Naive thymus-derived CD4-positive, alpha-beta T cell (primary cell): ENCODE data around the gene FIGN. TPM values are rescaled to one million over a fixed set of nuclear protein-coding genes. Genes with fewer than 3 reads are reported as not detected.

Source experiments
- ATAC-seq: fragments of 150-1000 bp; cut with Tn5 transposase; 2 replicates; pipeline ENCODE4 v1.10.0; 2021; ENCODE audit warnings: mild to moderate bottlenecking, moderate library complexity
- CTCF ChIA-PET: fragments of 350-600 bp; sonication (Branson Sonifier 250); formaldehyde crosslinking; loops from one replicate; lab custom pipeline; 2021; ENCODE audit warnings: antibody characterized with exemption; lab: Charles Lee
- POLR2A ChIA-PET: fragments of 350-600 bp; sonication (Branson Sonifier 250); formaldehyde crosslinking; loops from one replicate; lab custom pipeline; 2021; ENCODE audit warnings: antibody characterized with exemption, inconsistent platforms; lab: Charles Lee
- DNase-seq, 9 donors: peaks; one replicate each; pipeline versions ENCODE4 v3.0.0 to v3.0.0-alpha.2; 2020 to 2022; ENCODE audit warnings: mixed read lengths in 1 of 9
- H3K27ac ChIP-seq: one replicate; pipeline ENCODE4 v1.7.0; 2013; ENCODE audit warnings: mild to moderate bottlenecking, low read depth, low read length, moderate library complexity
- H3K27me3 ChIP-seq, 2 donors: one replicate each; pipeline ENCODE4 v1.7.0; 2013; ENCODE audit warnings: low read length in 2 of 2, mild to moderate bottlenecking in 2 of 2, moderate library complexity in 2 of 2; ENCODE audit not compliant: control insufficient read depth in 2 of 2, insufficient read depth in 2 of 2
- H3K36me3 ChIP-seq, 3 experiments: 1 replicate in 2 of 3; 2 replicates in 1 of 3; pipeline ENCODE4 v1.7.0; 2013; ENCODE audit warnings: low read length in 3 of 3, mild to moderate bottlenecking in 3 of 3, moderate library complexity in 1 of 3; ENCODE audit not compliant: insufficient read depth in 3 of 3, control insufficient read depth in 2 of 3
- H3K4me1 ChIP-seq, 2 donors: one replicate each; pipeline ENCODE4 v1.7.0; 2013; ENCODE audit warnings: low read length in 2 of 2, mild to moderate bottlenecking in 2 of 2, moderate library complexity in 1 of 2; ENCODE audit not compliant: control insufficient read depth in 2 of 2, insufficient read depth in 2 of 2
- H3K4me3 ChIP-seq: 2 replicates; pipeline ENCODE4 v1.7.0; 2013; ENCODE audit warnings: mild to moderate bottlenecking, low read length
- H3K9me3 ChIP-seq, 3 experiments: 1 replicate in 2 of 3; 2 replicates in 1 of 3; pipeline ENCODE4 v1.7.0; 2013; ENCODE audit warnings: low read length in 3 of 3; ENCODE audit not compliant: control insufficient read depth in 2 of 3
- H3K27ac Mint-ChIP-seq, 9 donors: one replicate each; pipeline ENCODE4 v1.8.0; 2020 to 2022; ENCODE audit warnings: mixed read lengths in 9 of 9, mild to moderate bottlenecking in 8 of 9, moderate library complexity in 5 of 9, inconsistent platforms in 2 of 9
- H3K27me3 Mint-ChIP-seq, 5 donors: one replicate each; pipeline ENCODE4 v1.8.0; 2021 to 2022; ENCODE audit warnings: mixed read lengths in 5 of 5, mild to moderate bottlenecking in 1 of 5
- H3K36me3 Mint-ChIP-seq, 5 donors: one replicate each; pipeline ENCODE4 v1.8.0; 2020 to 2022; ENCODE audit warnings: mixed read lengths in 5 of 5, mild to moderate bottlenecking in 3 of 5, inconsistent platforms in 1 of 5
- H3K4me1 Mint-ChIP-seq, 7 donors: one replicate each; pipeline ENCODE4 v1.8.0; 2020 to 2022; ENCODE audit warnings: mixed read lengths in 7 of 7, mild to moderate bottlenecking in 3 of 7, inconsistent platforms in 1 of 7
- H3K4me3 Mint-ChIP-seq, 10 donors: one replicate each; pipeline ENCODE4 v1.8.0; 2020 to 2022; ENCODE audit warnings: mild to moderate bottlenecking in 10 of 10, mixed read lengths in 10 of 10, moderate library complexity in 6 of 10, inconsistent platforms in 2 of 10
- H3K9me3 Mint-ChIP-seq, 11 donors: one replicate each; pipeline ENCODE4 v1.8.0; 2020 to 2022; ENCODE audit warnings: mixed read lengths in 11 of 11, mild to moderate bottlenecking in 4 of 11, inconsistent platforms in 1 of 11, moderate library complexity in 1 of 11
- intact Hi-C, 2 donors: fragments of 100-400 bp; cut with micrococcal nuclease; formaldehyde crosslinking; loops; one replicate each; pipeline ENCODE4 v1.15.1; 2023
- polyA plus RNA-seq, 2 donors: library from polyadenylated mRNA; unstranded; fragments of 300-500 nt; fragmentation: Illumina TruSeq; gene quantifications; one replicate each; pipeline ENCODE4 v1.2.3, GENCODE V29; 2021
- total RNA-seq, 6 experiments: library from RNA in 5 of 6; stranded (reverse) in 5 of 6; gene quantifications; 1 replicate in 5 of 6; 2 replicates in 1 of 6; pipeline ENCODE4 v1.2.3 and lab custom pipeline; 2021 to 2026

The FIGN gene
- total and polyA plus RNA-seq, 7 experiments from 2014 or later = 0.05 TPM; not detected in 6

DNA sequence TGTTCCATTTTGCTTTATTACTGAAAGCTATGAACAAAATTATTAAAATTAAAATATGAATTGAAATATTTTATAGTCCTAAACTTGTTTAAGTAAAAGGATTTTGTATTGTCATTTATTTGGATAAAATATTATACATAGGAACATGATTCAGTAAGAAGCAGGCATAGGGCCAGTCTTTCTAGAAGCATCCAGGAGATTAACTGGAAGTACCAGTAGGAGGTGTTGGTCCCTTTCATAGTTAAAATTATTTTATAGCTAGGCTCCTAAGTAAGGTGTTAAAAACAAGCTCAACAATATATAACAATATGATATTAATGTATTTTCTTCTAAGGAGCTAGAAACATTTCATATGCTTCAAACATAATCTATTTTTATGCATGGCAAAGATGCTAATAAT is 43.7 kb downstream of the FIGN start:
- intact Hi-C loops = no loop called here
- no peak for DNase-seq
- Mint-ChIP-seq H3K36me3 (no peaks in the 10 kb centered on the region), H3K9me3 (peaks cover 0 to 14% (median 0%) of the 10 kb centered on the region in 11 donors), H3K27ac (no peak overlapping the region), H3K4me3 (no peak overlapping the region), H3K27me3 (no peaks in the 10 kb centered on the region), H3K4me1 (no peaks in the 10 kb centered on the region)
- ATAC-seq = no peak
- H3K4me1 ChIP-seq = no peaks in the 10 kb centered on the region
- H3K27me3 ChIP-seq = no peaks in the 10 kb centered on the region
- ChIA-PET POLR2A (no interaction called here), CTCF (no interaction called here)
- no peak overlapping the region for H3K4me3 ChIP-seq
- H3K36me3 ChIP-seq = no peaks in the 10 kb centered on the region
- no peak overlapping the region for H3K27ac ChIP-seq
- H3K9me3 ChIP-seq = no peaks in the 10 kb centered on the region

DNA sequence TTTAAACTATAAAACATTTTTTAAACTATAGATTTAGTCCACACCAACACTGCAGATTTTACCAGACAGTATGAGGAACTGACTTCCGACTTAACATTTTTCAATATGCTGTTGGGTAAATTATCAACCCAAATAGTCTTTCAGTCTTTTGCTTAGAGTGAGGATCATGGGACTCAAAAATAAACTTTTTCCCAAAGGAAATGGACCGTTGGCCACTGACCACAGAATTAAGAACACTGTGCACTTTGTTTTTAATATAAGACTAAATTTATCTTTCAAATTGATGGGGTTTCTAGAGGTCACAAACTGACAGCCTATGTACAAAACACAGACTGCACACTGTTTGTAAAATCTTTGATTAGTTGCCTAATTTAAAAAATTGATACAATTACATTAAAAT is 44.9 kb downstream of the FIGN start:
- Mint-ChIP-seq H3K9me3 (peaks cover 0 to 14% (median 0%) of the 10 kb centered on the region in 11 donors), H3K27me3 (no peaks in the 10 kb centered on the region), H3K4me1 (no peaks in the 10 kb centered on the region), H3K36me3 (no peaks in the 10 kb centered on the region), H3K27ac (no peak overlapping the region), H3K4me3 (no peak overlapping the region)
- no peaks in the 10 kb centered on the region for H3K9me3 ChIP-seq
- no peak overlapping the region for H3K4me3 ChIP-seq
- no peaks in the 10 kb centered on the region for H3K36me3 ChIP-seq
- CTCF ChIA-PET = no interaction called here
- H3K4me1 ChIP-seq = no peaks in the 10 kb centered on the region
- ATAC-seq = no peak
- no peak for DNase-seq
- POLR2A ChIA-PET = no interaction called here
- no peaks in the 10 kb centered on the region for H3K27me3 ChIP-seq
- H3K27ac ChIP-seq = no peak overlapping the region
- intact Hi-C loops = no loop called here

DNA sequence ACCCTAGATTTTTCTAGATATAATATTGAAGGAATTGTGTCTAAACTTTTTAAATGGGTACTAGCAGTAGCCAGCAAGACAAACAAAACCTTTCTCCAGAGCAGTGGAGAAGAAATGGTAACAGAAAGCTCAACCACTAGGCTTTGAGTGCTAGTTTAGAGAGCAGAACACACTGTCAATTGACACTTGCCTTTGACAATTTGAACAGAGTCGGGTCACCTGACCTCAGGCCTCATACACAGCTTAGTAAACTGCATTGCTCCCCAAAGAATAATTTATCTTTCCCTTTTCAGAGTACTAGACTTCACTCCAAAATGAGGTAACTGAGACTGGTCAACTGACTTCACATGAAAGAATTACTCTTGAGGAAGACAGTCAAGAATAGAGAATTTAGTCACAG is 48.6 kb downstream of the FIGN start:
- Histone ChIP-seq H3K4me3 (no peak overlapping the region), H3K27me3 (no peaks in the 10 kb centered on the region), H3K9me3 (no peaks in the 10 kb centered on the region), H3K36me3 (no peaks in the 10 kb centered on the region), H3K27ac (no peak overlapping the region), H3K4me1 (no peaks in the 10 kb centered on the region)
- POLR2A ChIA-PET = no interaction called here
- Mint-ChIP-seq H3K36me3 (no peaks in the 10 kb centered on the region), H3K27me3 (no peaks in the 10 kb centered on the region), H3K9me3 (peaks cover 0 to 12% (median 0%) of the 10 kb centered on the region in 11 donors), H3K4me3 (no peak overlapping the region), H3K4me1 (no peaks in the 10 kb centered on the region), H3K27ac (no peak overlapping the region)
- intact Hi-C loops = no loop called here
- ATAC-seq (no peak), DNase-seq (no peak)
- CTCF ChIA-PET = no interaction called here

GRCh38 chr2:163686289-163686688 is 49.5 kb downstream of the FIGN start:
- Mint-ChIP-seq H3K4me3 (no peak overlapping the region), H3K4me1 (no peaks in the 10 kb centered on the region), H3K27me3 (no peaks in the 10 kb centered on the region), H3K36me3 (no peaks in the 10 kb centered on the region), H3K27ac (no peak overlapping the region), H3K9me3 (peaks cover 0 to 12% (median 0%) of the 10 kb centered on the region in 11 donors)
- DNase-seq = no peak
- H3K36me3 ChIP-seq = no peaks in the 10 kb centered on the region
- no peaks in the 10 kb centered on the region for H3K9me3 ChIP-seq
- H3K4me3 ChIP-seq = no peak overlapping the region
- H3K27me3 ChIP-seq = no peaks in the 10 kb centered on the region
- no peak overlapping the region for H3K27ac ChIP-seq
- no peak for ATAC-seq
- ChIA-PET POLR2A (no interaction called here), CTCF (no interaction called here)
- intact Hi-C loops = no loop called here
- no peaks in the 10 kb centered on the region for H3K4me1 ChIP-seq

- Mint-ChIP-seq H3K36me3 (no peaks in the 10 kb centered on the region), H3K27ac (no peak overlapping the region), H3K4me3 (no peak overlapping the region), H3K9me3 (peaks cover 0 to 10% (median 0%) of the 10 kb centered on the region in 11 donors), H3K4me1 (no peaks in the 10 kb centered on the region), H3K27me3 (no peaks in the 10 kb centered on the region)
- H3K9me3 ChIP-seq = no peaks in the 10 kb centered on the region
- DNase-seq (no peak), ATAC-seq (no peak)
- intact Hi-C loops = no loop called here
- H3K4me1 ChIP-seq = no peaks in the 10 kb centered on the region
- ChIA-PET POLR2A (no interaction called here), CTCF (no interaction called here)
- H3K4me3 ChIP-seq = no peak overlapping the region
- H3K27me3 ChIP-seq = no peaks in the 10 kb centered on the region
- no peak overlapping the region for H3K27ac ChIP-seq
- no peaks in the 10 kb centered on the region for H3K36me3 ChIP-seq
Observed at GRCh38 chr2:163682695-163683094, 53.1 kb downstream of the FIGN start.

DNA sequence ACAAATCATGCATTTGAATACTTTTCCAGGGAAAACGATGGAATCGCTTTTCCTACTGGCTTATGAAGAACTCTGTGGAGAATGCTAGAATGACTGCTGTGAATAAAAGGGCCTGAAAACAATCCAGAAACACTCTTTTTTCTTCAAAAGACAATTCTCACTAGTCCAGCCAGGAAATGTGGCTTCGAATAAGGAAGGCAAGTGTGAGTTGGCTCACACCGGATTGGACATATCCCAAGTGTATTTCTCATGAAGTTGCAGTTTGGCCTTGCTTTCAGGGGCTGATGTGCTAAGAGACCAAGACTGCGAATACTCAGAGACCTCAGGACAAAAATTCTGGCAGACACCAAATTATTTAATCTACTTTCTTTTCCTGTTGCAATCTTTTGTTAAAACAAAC is 54.1 kb downstream of the FIGN start:
- Mint-ChIP-seq H3K9me3 (peaks cover 0 to 10% (median 0%) of the 10 kb centered on the region in 11 donors), H3K4me3 (no peak overlapping the region), H3K36me3 (no peaks in the 10 kb centered on the region), H3K4me1 (no peaks in the 10 kb centered on the region), H3K27me3 (no peaks in the 10 kb centered on the region), H3K27ac (no peak overlapping the region)
- ChIA-PET POLR2A (no interaction called here), CTCF (no interaction called here)
- H3K9me3 ChIP-seq = no peaks in the 10 kb centered on the region
- H3K27me3 ChIP-seq = no peaks in the 10 kb centered on the region
- H3K36me3 ChIP-seq = no peaks in the 10 kb centered on the region
- no peak overlapping the region for H3K4me3 ChIP-seq
- no peak for DNase-seq
- no peaks in the 10 kb centered on the region for H3K4me1 ChIP-seq
- ATAC-seq = no peak
- H3K27ac ChIP-seq = no peak overlapping the region
- intact Hi-C loops = no loop called here

- no peak for DNase-seq
- ChIA-PET CTCF (no interaction called here), POLR2A (no interaction called here)
- Histone ChIP-seq H3K4me1 (no peaks in the 10 kb centered on the region), H3K27me3 (no peaks in the 10 kb centered on the region), H3K27ac (no peak overlapping the region), H3K4me3 (no peak overlapping the region), H3K36me3 (no peaks in the 10 kb centered on the region), H3K9me3 (no peaks in the 10 kb centered on the region)
- H3K27ac Mint-ChIP-seq = no peak overlapping the region
- no peak for ATAC-seq
- intact Hi-C loops = no loop called here
- no peaks in the 10 kb centered on the region for H3K27me3 Mint-ChIP-seq
- no peaks in the 10 kb centered on the region for H3K4me1 Mint-ChIP-seq
- H3K4me3 Mint-ChIP-seq = no peak overlapping the region
- H3K9me3 Mint-ChIP-seq = peaks cover 0 to 4% (median 0%) of the 10 kb centered on the region in 11 donors
- H3K36me3 Mint-ChIP-seq = no peaks in the 10 kb centered on the region
Observed at GRCh38 chr2:163675388-163675787, 60.4 kb downstream of the FIGN start.
